ENCODE data around the gene EIPR1. TPM values are rescaled to one million over a fixed set of nuclear protein-coding genes. Genes with fewer than 3 reads are reported as not detected.

The EIPR1 gene
- total RNA-seq, 2 experiments from 2014 or later: 36.2 to 42.7 TPM

- Mint-ChIP-seq H3K4me1 (no peaks in the 10 kb centered on the region), H3K4me3 (no peak overlapping the region), H3K27ac (no peak overlapping the region), H3K9me3 (peaks cover 19% of the 10 kb centered on the region), H3K36me3 (ENCODE audit: low read depth) (peaks cover 50% of the 10 kb centered on the region), H3K27me3 (no peaks in the 10 kb centered on the region)
- DNase-seq: no peak
- ChIA-PET CTCF (no interaction called here), POLR2A (no interaction called here)
These were observed 128.1 kb downstream of the EIPR1 start for GRCh38 chr2:3249476-3249962.

- H3K4me3 Mint-ChIP-seq: no peak overlapping the region
- H3K4me1 Mint-ChIP-seq: peaks cover 3% of the 10 kb centered on the region
- H3K36me3 Mint-ChIP-seq (ENCODE audit: low read depth): peaks cover 47% of the 10 kb centered on the region
- H3K27ac Mint-ChIP-seq: no peak overlapping the region
- no peaks in the 10 kb centered on the region for H3K27me3 Mint-ChIP-seq
- ChIA-PET CTCF (no interaction called here), POLR2A (no interaction called here)
- no peak for DNase-seq
- H3K9me3 Mint-ChIP-seq: peaks cover 19% of the 10 kb centered on the region
These were observed 128.7 kb downstream of the EIPR1 start for GRCh38 chr2:3248754-3249475.

DNA sequence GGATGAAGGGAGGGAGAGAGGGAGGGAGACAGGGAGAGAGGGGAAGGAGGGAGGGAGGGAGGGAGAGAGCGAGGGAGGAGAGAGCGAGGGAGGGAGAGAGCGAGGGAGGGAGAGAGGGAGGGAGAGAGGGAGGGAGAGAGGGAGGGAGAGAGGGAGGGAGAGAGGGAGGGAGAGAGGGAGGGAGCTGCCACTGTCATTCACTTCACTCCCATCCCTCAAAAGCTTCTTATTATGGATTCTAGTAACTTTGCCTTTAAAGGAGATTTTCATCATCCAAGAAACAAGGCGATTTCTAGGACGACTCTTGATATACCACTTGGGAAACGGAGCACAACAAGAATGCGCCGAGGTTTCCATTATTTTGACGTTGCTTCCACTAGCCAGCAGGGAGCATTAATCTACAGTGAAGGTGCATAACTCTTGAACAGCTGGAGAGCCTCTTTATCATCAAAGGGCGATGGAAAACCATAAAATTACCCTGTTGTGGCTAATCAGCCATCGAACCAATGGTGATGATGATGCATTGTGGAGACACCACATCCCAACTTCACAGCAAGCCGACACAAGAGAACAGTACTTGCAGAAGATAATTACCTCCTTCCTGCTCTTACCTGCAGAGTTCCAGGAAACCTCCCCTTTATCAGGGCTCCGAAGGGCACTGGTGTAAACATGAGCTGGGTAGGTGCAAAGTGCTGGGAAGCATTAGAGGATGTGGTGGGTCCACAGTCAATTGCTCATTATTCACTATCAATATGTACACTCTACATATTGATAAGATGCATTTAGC is 130.5 kb downstream of the EIPR1 start:
- H3K9me3 Mint-ChIP-seq: peaks cover 19% of the 10 kb centered on the region
- H3K4me3 Mint-ChIP-seq: no peak overlapping the region
- no peaks in the 10 kb centered on the region for H3K27me3 Mint-ChIP-seq
- peaks cover 43% of the 10 kb centered on the region for H3K36me3 Mint-ChIP-seq (ENCODE audit: low read depth)
- POLR2A ChIA-PET: no interaction called here
- CTCF ChIA-PET: no interaction called here
- no peak for DNase-seq
- H3K27ac Mint-ChIP-seq: no peak overlapping the region
- peaks cover 18% of the 10 kb centered on the region for H3K4me1 Mint-ChIP-seq

- Mint-ChIP-seq H3K9me3 (peaks cover 14% of the 10 kb centered on the region), H3K27ac (no peak overlapping the region), H3K4me1 (peaks cover 23% of the 10 kb centered on the region), H3K4me3 (no peak overlapping the region), H3K27me3 (no peaks in the 10 kb centered on the region), H3K36me3 (ENCODE audit: low read depth) (peaks cover 37% of the 10 kb centered on the region)
- ChIA-PET CTCF (no interaction called here), POLR2A (no interaction called here)
- no peak for DNase-seq
These were observed 131.2 kb downstream of the EIPR1 start for GRCh38 chr2:3246406-3246805.

GRCh38 chr2:3244486-3244885 is 133.1 kb downstream of the EIPR1 start:
- Mint-ChIP-seq H3K36me3 (ENCODE audit: low read depth) (peaks cover 20% of the 10 kb centered on the region), H3K9me3 (peaks cover 9% of the 10 kb centered on the region), H3K27me3 (no peaks in the 10 kb centered on the region), H3K4me1 (peaks cover 23% of the 10 kb centered on the region), H3K4me3 (no peak overlapping the region), H3K27ac (no peak overlapping the region)
- ChIA-PET CTCF (no interaction called here), POLR2A (no interaction called here)
- DNase-seq: no peak

DNA sequence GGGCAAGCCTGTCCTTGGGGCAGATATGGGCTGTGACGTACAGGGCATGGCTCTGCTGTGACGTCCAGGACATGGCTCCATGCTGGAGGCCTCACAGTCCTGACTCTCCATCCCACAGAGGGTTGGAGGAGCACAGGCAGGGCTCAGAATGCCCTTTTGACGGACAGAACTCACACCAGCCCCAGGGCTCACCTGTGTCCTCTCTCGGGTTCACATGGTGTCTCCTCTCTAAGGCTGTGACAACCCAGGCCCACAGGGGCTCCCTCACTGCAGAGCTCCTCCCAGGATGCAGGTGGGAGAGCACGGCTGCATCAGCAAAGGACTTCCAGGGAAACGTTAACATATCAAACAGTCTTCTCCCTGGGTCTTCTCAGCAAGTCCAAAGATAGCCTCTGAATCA is 133.8 kb downstream of the EIPR1 start:
- Mint-ChIP-seq H3K4me3 (no peak overlapping the region), H3K27ac (no peak overlapping the region), H3K36me3 (ENCODE audit: low read depth) (peaks cover 13% of the 10 kb centered on the region), H3K9me3 (peaks cover 2% of the 10 kb centered on the region), H3K27me3 (no peaks in the 10 kb centered on the region), H3K4me1 (peaks cover 23% of the 10 kb centered on the region)
- CTCF ChIA-PET: no interaction called here
- POLR2A ChIA-PET: no interaction called here
- no peak for DNase-seq

- peak overlapping the region; percentile 55 for H3K27ac Mint-ChIP-seq
- DNase-seq: peak; percentile 66
These were observed 134.8 kb downstream of the EIPR1 start for GRCh38 chr2:3242747-3243369.

GRCh38 chr2:3241971-3242746 is 135.5 kb downstream of the EIPR1 start:
- H3K27me3 Mint-ChIP-seq: no peaks in the 10 kb centered on the region
- peaks cover 28% of the 10 kb centered on the region for H3K4me1 Mint-ChIP-seq
- peaks cover 6% of the 10 kb centered on the region for H3K36me3 Mint-ChIP-seq (ENCODE audit: low read depth)
- CTCF ChIA-PET: no interaction called here
- H3K9me3 Mint-ChIP-seq: no peaks in the 10 kb centered on the region
- H3K27ac Mint-ChIP-seq: no peak overlapping the region
- no peak overlapping the region for H3K4me3 Mint-ChIP-seq
- POLR2A ChIA-PET: no interaction called here
- DNase-seq: no peak

More at GRCh38 chr2:3242747-3243369, 134.8 kb downstream of the EIPR1 start:
- no peaks in the 10 kb centered on the region for H3K9me3 Mint-ChIP-seq
- peaks cover 5% of the 10 kb centered on the region for H3K36me3 Mint-ChIP-seq (ENCODE audit: low read depth)
- H3K4me3 Mint-ChIP-seq: no peak overlapping the region
- POLR2A ChIA-PET: no interaction called here
- H3K27me3 Mint-ChIP-seq: no peaks in the 10 kb centered on the region
- CTCF ChIA-PET: no interaction called here
- H3K4me1 Mint-ChIP-seq: peaks cover 23% of the 10 kb centered on the region

GRCh38 chr2:3238951-3239841 is 138.4 kb downstream of the EIPR1 start:
- ChIA-PET POLR2A (no interaction called here), CTCF (interaction anchor here (0.7 kb wide), 1 partner anchor 43 kb away, joined by 3 read pairs; no protein-coding TSS in a partner anchor)
- peak; percentile 20 for DNase-seq
- Mint-ChIP-seq H3K27me3 (no peaks in the 10 kb centered on the region), H3K27ac (no peak overlapping the region), H3K4me1 (peaks cover 39% of the 10 kb centered on the region), H3K4me3 (no peak overlapping the region), H3K36me3 (ENCODE audit: low read depth) (peaks cover 7% of the 10 kb centered on the region), H3K9me3 (no peaks in the 10 kb centered on the region)

DNA sequence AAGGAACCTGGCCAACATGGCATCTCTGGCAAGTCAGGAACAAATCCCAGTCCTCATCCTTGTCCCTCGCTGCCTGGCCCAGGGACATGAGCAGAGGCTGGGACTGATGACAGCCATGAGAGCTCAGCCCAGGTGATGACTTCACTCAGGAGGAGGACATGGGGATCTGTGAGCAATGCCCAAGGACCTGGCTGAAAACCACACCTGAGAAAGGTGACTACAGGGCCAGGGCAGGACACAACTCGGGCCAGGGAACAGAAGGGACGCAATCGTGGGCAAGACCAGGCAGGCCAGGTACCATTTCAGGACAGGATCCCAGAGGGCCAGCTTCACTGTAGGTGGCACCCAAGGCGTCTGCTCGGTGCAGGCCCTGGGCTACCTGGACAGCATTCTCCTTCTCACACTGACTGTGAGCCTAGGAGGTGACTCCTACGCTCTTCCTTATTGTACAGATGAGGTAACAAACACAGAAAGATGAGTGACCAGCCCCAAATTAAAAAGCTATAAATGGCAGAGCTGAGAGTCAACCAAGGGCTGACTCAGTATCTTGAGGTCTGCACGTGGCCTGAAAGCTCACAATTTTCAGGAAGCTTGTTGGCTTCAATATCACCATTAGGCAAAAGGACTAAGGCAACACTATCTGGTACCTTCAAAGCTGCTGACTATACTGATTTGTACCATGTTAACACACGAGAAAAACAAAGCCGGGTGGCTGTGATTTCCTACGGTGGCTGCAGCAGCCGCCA is 141.1 kb downstream of the EIPR1 start:
- Mint-ChIP-seq H3K36me3 (ENCODE audit: low read depth) (peaks cover 26% of the 10 kb centered on the region), H3K27ac (peak overlapping the region; percentile 34), H3K27me3 (no peaks in the 10 kb centered on the region), H3K4me1 (peaks cover 16% of the 10 kb centered on the region), H3K9me3 (no peaks in the 10 kb centered on the region), H3K4me3 (no peak overlapping the region)
- no peak for DNase-seq
- POLR2A ChIA-PET: no interaction called here
- CTCF ChIA-PET: interaction anchor here (0.7 to 0.9 kb wide), 2 partner anchors 13 to 66 kb away, joined by 3 read pairs; no protein-coding TSS in a partner anchor

DNA sequence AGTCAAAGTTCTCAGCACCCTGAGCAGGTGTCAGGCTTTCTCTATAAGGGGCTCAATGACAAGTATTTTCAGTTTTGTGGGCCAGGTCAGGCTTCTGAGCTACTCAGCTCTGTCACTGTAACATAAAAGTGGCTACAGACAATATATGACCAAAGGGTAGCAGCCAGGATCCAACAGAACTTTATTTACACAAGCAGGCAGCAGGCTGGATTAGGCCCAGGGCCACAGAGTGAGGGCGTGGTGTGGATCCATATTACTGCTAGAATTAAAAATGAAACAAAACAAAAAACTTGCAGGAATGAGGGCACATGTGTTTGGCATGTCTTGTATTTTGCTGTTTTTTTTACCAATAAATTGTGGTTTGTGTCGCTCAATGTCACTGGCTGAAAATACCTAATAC is 143.7 kb downstream of the EIPR1 start:
- no peak overlapping the region for H3K4me3 Mint-ChIP-seq
- H3K27me3 Mint-ChIP-seq: no peaks in the 10 kb centered on the region
- peaks cover 27% of the 10 kb centered on the region for H3K36me3 Mint-ChIP-seq (ENCODE audit: low read depth)
- H3K27ac Mint-ChIP-seq: no peak overlapping the region
- CTCF ChIA-PET: interaction anchor here (1.4 kb wide), 1 partner anchor 18 kb away, joined by 4 read pairs; no protein-coding TSS in a partner anchor
- no peak for DNase-seq
- POLR2A ChIA-PET: no interaction called here
- H3K4me1 Mint-ChIP-seq: peaks cover 16% of the 10 kb centered on the region
- H3K9me3 Mint-ChIP-seq: peaks cover 16% of the 10 kb centered on the region
